Astrocyte of the spinal cord (primary cell): Measurements from ENCODE around the gene IGFALS.

Experiments
- DNase-seq: peaks from one replicate; pipeline ENCODE4 v3.0.0; 2011; ENCODE audit warnings: low read depth, low spot score
- H3K4me3 ChIP-seq: 2 replicates; pipeline ENCODE4 v1.5.1; 2011; ENCODE audit warnings: low read depth, mild to moderate bottlenecking, low read length, moderate library complexity
- CTCF ChIP-seq: IDR thresholded peaks from 2 replicates; pipeline ENCODE4 v1.5.1; 2012; ENCODE audit warnings: low read depth, mild to moderate bottlenecking, low read length, inconsistent platforms
- in situ Hi-C: cut with HindIII; loops from 2 replicates; pipeline ENCODE4 v1.10.0; 2017; ENCODE audit warnings: low sequenced_read_pairs

Gene IGFALS

GRCh38 chr16:1777375-1778199 lies 15.9 kb downstream of the IGFALS start:
- TF ChIP-seq CTCF = no peak
- DNase-seq = no peak
- H3K4me3 ChIP-seq = no peak overlapping the region
- in situ Hi-C loops = no loop called here

- no peak overlapping the region for H3K4me3 ChIP-seq
- TF ChIP-seq CTCF = no peak
- DNase-seq = no peak
- in situ Hi-C loops = no loop called here
Measured at GRCh38 chr16:1776991-1777374, 16.5 kb downstream of the IGFALS start.

GRCh38 chr16:1776672-1776955 lies 16.9 kb downstream of the IGFALS start:
- no peak overlapping the region for H3K4me3 ChIP-seq
- no peak for DNase-seq
- no peak for TF ChIP-seq CTCF
- in situ Hi-C loops = no loop called here

GRCh38 chr16:1775846-1776671 lies 17.4 kb downstream of the IGFALS start:
- TF ChIP-seq CTCF = no peak
- no peak for DNase-seq
- H3K4me3 ChIP-seq = no peak overlapping the region
- in situ Hi-C loops = no loop called here

GRCh38 chr16:1775006-1775845 lies 18.3 kb downstream of the IGFALS start:
- in situ Hi-C loops = no loop called here
- no peak for DNase-seq
- TF ChIP-seq CTCF = no peak
- no peak overlapping the region for H3K4me3 ChIP-seq

GRCh38 chr16:1774448-1774780 lies 19.1 kb downstream of the IGFALS start:
- no peak for DNase-seq
- peak overlapping the region; percentile 72 for H3K4me3 ChIP-seq
- in situ Hi-C loops = no loop called here
- no peak for TF ChIP-seq CTCF
